GM19043 (cell line): ENCODE measurements around the gene TTYH3.

Experiments used
- ATAC-seq: cut with Tn5 transposase; IDR thresholded peaks from one replicate; pipeline ENCODE4 v1.9.1; 2021; ENCODE audit warnings: low read depth; ENCODE audit not compliant: unreplicated experiment

The TTYH3 gene

DNA sequence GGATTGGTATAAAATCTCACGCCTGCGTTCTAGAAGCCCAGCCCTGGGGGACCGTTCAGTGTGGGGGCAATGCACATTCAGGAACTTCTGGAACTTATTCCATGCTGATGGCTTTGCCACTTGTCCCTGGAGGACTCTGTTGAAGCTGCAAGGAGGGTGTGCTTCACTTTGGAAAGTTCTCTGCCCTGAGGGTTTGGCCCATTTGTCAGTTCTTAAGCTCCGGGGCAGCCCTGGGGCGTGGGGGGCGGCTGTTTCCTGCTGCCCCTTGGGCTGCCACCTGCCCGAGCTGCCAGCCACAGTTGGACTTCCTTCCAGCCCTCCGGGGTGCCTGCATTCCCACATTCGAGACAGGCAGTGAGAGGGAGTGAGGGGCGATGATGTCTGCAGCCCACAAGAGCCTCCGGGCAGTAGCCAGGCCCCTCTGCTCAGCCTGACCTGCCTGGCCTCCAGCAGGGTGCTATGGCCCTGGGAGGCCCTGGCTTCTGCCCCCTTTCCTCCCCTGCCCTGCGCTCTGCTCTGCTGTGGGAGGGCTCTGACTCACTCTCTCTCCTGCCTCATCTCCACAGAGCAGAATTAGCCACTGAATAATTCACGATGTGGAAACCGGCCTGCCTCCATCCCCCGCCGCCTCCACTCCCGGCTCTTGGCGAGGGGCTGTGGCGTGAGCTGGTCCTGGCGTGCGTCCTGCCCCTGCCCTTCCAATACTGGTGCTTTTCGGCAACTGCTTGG lies 1.9 kb downstream of the TTYH3 start:
- ATAC-seq = no peak

DNA sequence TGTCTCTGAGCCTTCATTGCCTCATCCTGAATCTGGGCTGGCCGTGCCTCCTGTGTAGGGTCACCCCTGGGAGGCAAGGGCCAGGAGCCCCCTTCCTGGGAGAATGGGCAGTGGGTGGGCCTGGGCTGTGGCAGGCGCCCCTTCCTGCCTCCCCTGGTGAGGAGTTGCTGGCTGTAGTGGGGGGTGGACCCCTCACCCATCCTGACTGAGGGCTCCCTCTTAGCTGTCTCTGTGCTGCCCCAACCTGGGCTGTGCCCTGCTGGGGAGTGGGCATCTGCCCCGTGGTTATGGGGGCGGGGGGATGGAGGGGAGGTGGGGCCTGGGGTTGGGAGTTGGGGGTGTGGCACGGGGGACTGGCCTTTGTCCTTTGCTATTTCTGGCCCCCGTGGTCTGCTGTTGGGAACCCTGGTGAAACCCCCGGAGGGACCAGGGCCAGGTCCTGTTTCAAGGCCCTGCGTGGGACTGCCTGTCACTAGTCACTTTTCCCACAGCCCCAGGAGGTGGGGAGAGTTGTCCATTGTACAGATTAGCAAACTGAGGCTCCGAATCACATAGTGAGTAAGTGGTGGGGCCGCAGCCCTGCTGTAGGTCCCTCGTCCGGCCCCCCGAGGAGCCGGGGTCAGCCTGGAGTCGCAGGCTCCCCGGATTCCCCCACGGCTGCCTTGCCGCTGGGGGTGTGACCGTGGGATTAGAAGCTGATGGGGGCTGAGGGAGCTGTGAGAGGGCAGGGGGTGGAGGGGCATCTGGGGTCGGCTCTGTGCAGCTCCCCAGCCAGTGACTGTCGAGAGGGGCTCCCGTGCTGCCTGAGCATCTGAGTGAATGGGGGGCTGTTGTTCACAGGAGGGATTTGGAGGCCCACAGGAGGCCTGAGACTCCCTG lies 2.7 kb downstream of the TTYH3 start:
- no peak for ATAC-seq

DNA sequence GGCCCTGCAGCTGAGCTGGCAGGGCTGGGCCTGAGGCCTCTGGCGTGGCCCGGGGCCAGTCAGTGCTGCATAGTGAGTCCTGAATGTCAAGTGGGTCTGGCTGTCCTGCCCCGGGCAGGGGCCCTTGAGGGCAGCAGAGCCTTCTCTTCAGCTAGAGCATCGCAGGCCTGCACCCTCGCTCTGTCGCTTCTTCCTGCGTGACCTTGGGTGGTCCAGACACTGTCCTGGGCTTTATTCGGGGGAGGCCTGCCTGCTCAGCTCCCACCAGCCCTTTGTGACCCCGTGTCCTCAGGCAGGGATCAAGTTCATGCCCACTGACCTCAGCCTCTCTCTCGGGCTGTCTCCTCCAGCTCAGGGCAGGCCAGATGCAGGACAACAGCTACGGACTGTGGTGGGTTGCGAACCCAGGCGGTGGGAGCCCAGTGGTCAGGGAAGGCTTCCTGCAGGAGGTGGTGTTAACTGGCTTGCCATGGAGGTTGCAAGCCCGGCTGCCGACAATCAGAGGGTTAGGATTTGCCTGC lies 3.4 kb downstream of the TTYH3 start:
- ATAC-seq = no peak

DNA sequence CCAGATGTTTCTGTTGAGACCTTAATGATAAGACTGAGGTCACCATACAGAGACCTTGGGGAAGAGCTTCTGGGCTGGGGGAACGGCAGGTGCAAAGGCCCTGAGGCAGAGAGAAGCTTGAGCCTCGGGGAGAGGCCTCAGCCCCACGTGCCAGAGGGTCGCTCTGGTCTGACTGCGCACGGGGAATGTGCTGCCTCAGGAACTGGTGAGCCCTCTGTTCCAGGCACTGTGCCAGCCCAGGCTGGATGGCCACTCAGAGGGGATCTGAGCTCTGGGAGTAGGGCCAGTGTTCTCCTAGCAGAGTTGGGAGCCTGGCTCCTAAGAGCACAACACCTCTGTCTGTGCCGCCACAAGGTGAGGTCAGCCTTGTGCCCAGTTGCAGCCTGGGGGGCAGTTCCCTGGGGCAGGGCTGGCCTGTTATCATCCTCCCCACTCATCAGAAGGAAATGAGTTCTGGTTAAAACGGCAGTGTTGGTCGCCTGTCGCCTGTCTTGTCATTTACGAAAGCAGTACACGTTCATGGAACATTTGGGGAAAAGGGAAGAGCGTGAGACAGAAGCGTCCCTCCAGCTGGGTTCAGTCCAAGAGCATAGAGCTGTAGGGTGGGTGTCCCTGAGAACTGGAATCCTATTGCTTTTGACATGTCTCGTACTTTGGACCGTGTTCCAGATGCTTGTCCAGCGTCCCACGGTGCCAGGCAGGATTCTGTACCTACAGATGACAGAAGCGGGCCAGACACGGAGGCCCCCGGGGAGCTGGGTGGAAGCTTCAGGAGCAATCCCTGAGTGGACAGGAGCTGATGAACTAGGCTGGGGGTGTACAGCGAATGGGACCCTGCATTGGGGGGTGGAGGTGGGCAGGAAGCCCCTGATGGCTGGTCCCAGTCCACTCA lies 4.3 kb downstream of the TTYH3 start:
- ATAC-seq = no peak

DNA sequence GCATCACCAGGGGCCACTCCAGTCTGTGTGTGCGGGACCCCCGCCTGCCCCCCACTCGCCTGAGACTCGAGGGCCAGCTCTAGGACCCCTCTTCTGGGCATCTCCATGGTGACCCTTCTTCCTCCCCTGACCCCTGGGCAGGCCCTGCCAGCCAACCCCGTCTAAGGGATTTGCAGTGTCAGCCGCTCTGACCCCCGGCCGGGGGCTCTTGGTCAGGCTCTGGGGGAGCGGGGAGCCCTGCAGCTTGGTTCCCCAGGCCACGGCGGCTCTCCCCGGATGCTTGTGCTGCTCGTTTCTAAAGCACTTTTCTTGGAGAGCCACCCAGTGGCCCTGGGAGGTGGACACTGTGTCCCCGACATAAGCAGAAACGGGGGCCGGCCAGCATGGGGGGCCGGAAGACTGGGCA lies 5.3 kb downstream of the TTYH3 start:
- ATAC-seq = no peak

DNA sequence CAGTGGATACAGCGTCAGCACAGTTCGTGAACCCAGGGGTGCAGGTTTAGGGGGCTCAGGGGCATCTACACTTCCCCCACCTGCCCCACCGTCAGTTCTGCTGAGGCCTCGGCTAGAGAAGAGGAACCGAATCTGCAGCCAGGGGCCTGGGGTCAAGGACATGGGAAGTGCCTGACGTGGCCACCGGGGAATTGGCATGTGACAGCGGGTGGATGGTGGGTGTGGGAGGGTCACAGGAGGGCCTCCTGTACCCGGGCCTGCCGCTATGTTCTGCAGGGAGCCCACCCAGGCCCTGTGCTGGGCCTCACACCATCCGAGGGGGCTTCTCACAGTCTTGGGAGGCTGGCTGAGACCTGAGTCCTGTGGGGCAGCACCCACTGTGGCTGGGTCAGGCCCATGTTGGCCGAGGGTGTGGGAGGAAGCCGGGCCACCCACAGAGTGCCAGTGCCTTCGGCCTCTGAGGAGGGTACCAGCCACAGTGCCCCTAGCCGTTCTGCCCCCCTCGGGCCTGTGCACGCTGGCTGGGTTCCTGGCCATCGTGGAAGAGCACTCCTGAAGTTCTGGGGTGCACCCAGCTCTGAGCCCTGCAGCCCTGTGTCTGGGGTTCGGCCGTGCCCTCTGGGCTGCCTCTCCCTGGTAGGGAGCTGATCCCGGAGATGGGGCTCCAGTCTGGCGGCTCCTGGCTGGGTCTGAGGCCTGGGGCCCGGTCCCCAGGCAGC lies 5.9 kb downstream of the TTYH3 start:
- no peak for ATAC-seq

GRCh38 chr7:2638224-2638991 lies 6.6 kb downstream of the TTYH3 start:
- no peak for ATAC-seq

GRCh38 chr7:2639181-2639681 lies 7.4 kb downstream of the TTYH3 start:
- ATAC-seq = no peak

DNA sequence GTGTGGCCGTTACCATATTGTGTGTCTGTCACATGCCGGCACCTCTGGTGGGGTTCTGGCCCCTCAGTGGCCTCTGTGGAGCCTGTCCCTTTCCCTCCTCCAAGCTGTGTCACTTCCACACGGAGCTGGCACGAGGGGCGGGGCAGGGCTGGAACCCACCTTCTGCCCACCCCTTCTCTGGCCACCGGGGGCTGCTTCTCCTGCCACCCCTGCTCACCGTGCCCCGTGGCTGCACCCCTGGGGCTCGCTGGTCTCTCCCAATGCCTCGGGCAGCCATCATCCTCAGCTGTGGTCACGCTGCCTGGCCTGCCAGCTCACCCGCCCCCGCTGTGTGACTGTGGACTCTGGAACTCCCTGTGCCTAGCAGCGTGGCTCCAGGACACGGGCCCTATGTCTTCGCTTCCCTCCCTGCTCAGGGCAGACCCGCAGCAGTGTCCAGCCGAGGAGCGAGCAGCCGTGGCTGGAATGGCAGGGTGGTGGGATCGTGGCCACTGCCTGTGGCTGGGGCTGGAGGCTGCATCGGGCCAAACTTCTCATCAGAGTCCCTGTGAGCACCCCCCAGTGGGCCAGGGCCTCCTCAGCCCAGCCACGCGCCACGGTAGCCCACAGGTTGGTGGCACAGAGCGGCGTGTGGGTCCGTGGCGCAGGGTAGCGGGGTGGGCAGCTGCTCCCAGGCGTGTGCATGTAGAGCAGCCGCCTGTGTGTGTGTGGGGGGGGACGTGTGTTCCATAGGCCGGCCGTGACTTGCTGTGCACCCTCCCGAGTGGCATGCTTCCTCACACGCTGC lies 8.1 kb downstream of the TTYH3 start:
- no peak for ATAC-seq

DNA sequence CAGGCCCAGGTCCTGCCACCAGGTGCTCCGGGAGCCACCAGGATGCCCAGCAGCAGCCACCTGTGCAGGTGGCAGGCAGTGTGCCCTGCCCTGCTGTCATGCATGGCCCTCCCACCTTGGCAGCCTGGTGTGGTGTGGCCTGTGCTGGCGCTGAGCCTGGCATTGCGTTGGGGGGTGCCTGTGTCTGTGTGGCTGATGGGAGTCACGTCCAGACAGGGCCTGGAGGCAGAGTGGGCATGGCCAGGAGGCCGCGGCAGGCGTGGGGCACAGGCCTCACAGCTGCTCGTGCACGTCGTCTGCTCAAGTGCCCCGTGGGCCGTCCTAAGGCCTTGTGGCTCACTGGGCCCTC lies 8.7 kb downstream of the TTYH3 start:
- no peak for ATAC-seq

GRCh38 chr7:2640846-2641316 lies 9.1 kb downstream of the TTYH3 start:
- ATAC-seq = no peak

DNA sequence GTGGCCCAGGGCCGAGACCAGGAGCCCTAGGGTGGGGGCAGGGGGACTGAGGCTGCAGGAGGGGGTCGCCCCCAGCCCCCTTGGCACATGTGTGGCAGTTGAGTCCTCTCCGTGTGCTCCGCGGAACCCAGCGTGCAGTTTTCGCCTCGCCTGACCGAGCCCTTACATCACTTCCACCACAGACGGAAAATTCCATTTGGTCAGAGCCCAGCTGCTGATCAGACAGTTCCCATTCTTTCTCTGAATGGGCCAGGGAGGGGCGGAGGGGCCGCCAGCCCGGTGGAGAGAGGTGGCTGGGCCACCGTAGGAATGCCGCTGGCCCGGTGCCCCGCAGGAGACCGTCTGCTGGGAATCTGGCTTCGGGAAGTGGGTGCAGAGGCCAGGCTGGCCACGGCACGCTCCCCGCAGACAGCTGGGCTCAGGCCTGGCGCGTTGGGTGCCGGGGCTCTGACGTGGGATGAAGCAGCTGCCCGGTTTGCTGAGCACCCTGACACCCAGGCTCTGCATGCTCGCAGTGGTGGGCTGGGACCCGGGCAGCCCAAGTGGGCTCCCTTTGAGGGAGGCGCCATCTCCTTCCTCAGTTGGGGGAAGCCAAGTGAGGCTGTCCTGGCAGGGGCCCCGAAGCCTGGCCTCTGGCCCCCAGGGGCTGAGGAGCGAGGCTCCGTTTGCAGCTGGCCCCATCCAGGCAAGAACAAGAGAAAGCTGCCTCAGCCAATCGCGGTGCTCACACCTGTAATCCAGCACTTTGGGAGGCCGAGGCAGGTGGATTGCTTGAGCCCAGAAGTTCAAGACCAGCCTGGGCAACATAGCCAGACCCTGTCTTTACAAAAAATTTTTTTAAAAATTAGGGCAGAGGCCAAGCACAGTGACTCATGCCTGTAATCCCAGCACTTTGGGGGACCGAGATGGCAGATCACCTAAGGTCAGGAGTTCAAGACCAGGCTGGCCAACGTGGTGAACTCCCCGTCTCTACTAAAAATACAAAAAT lies 9.9 kb downstream of the TTYH3 start:
- peak; percentile 34 for ATAC-seq

- no peak for ATAC-seq
Measured at GRCh38 chr7:2643386-2644219, 11.8 kb downstream of the TTYH3 start.

- no peak for ATAC-seq
Measured at GRCh38 chr7:2644220-2644561, 12.4 kb downstream of the TTYH3 start.

- peak; percentile 30 for ATAC-seq
Measured at GRCh38 chr7:2644562-2645273, 12.9 kb downstream of the TTYH3 start.
